Testis (tissue), 2 donors: ENCODE results near the gene OPCML.

Experiments used
- CTCF ChIP-seq, 3 experiments: fragments of 450-650 bp in 2 of 3; fragments of 200-600 bp in 1 of 3; sonication (generic) in 1 of 3; IDR thresholded peaks; one replicate each; pipeline ENCODE4 v1.5.1; 2016 to 2019; ENCODE audit warnings: antibody characterized with exemption in 3 of 3, mild to moderate bottlenecking in 2 of 3, moderate library complexity in 1 of 3
- POLR2A ChIP-seq: fragments of 450-650 bp; IDR thresholded peaks from one replicate; pipeline ENCODE4 v1.6.1; 2017; ENCODE audit warnings: antibody characterized with exemption, mild to moderate bottlenecking, moderate library complexity

- no peak for TF ChIP-seq CTCF (IDR thresholded peaks at IDR 0.05)
- no peak for TF ChIP-seq POLR2A
Measured at GRCh38 chr11:132457445-132457844, 1074.9 kb downstream of the OPCML start.
